GM12874 (cell line): Measurements from ENCODE around the gene DHRS12.

Experiments used
- TF ChIP-seq, protein P1 (sequence below): IDR thresholded peaks from 2 replicates; pipeline ENCODE4 v1.5.1; 2011; ENCODE audit warnings: low read depth, mild to moderate bottlenecking, control low read depth, low read length, moderate library complexity; ENCODE audit not compliant: insufficient read depth

Gene DHRS12

DNA sequence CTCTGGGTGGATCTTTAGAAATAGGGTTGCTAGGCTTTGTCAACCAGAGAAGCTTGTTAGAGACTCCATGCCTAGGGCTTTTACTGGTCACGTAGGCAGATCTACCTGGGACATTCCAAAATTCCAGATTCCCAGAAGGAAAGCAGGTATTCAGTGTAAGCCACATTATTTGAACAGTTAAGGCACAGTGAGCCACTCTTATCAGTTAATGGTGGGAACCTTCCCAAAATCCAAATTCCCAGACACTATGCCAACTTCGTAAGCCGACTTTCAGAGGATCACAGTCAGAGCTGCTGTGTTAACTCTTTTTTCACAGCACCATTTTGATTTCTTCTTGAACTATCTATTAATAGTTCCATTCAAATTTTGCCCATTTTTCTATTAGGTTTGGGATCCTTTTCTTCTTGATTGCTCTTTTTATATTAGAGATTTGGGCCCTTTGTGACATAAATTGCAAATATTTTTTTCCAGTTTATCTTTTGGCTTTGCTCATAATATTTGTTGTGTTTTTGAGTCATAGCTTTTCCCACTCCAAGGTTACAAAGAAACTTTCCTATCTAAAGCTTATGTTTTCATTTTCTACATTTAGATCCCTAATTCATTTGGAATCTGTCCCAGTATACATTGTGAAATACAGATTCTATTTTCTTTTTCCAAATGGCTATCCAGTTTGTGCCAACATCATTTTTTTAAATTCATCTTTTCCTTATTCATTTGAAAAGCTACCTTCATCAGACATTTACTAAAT lies 77.3 kb downstream of the DHRS12 start:
- TF ChIP-seq, protein P1, sequence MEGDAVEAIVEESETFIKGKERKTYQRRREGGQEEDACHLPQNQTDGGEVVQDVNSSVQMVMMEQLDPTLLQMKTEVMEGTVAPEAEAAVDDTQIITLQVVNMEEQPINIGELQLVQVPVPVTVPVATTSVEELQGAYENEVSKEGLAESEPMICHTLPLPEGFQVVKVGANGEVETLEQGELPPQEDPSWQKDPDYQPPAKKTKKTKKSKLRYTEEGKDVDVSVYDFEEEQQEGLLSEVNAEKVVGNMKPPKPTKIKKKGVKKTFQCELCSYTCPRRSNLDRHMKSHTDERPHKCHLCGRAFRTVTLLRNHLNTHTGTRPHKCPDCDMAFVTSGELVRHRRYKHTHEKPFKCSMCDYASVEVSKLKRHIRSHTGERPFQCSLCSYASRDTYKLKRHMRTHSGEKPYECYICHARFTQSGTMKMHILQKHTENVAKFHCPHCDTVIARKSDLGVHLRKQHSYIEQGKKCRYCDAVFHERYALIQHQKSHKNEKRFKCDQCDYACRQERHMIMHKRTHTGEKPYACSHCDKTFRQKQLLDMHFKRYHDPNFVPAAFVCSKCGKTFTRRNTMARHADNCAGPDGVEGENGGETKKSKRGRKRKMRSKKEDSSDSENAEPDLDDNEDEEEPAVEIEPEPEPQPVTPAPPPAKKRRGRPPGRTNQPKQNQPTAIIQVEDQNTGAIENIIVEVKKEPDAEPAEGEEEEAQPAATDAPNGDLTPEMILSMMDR = no peak

DNA sequence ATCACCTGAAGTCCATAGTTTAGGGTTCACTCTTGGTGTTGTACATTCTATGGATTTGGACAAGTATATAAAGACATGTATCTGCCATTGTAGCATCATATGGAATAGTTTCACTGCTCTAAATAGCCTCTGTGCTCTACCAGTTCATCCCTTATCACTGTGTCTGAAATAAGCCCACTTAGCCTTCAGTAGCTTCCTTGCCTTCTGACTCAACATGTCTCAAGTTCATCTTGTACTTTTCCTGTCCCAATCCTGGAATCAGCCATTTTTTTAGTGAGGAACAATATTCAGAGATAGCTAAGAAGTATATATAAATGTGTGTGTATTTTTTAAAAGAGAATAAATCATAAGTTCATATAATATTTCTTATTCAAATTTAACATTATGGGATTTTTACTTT lies 79.2 kb downstream of the DHRS12 start:
- TF ChIP-seq, protein P1 = no peak

DNA sequence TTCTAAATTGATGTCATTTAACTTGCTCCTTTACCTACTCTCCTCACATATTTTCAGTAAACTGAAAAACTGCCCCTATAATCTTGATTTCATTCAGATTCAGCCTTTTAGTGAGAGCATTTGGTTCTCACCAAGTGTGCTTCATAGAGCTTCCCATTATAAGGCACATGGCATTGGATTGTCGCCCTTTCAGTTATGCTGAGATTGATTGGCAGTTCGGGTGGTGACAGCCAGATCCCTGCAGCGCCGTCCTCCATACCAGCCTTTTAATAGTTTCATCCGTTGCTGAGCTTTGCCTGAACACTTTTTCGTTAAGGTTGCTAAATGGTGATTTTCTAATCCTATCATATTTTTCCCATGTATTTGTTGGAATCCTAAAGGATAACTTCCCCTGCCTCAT lies 80.4 kb downstream of the DHRS12 start:
- TF ChIP-seq, protein P1 = no peak

DNA sequence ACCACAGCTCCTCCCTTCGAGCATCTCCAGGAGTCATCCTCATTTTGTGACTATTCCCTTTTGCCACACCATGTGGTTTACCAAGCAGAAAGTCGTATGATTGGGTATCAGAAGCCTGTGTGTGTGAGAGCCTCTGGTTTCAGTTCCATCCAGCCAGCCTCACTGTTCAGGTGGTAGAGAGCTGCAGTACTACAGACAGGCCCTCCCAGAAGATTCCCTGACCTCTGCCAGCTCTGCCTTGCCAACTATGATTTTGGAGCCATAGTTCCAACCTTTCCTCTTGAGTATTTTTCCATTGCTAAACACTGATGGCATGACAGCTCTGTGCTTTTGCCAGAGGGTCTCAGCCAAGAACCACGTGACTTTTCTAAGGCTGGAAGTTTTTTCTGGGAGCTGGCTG lies 82.5 kb downstream of the DHRS12 start:
- TF ChIP-seq, protein P1 = no peak

DNA sequence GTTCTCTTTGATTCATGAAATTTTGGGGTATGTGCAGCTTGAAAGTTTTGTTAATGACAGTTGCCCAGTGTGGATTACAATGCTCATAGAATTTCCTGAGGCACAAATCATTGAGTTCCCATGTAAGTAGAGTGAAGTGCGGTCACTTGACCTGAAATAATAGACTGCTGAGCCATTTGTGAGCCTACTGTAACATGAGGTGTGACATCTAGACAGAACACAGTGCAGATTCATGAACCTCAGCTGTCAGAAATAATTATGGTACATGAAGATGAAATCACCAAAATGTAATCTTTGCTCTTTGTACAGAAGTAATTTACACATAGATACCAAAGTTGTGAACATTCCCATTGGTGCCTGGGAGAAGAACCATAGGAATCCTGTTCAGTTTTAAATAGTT lies 84.6 kb downstream of the DHRS12 start:
- TF ChIP-seq, protein P1 = no peak
